Neutrophil (primary cell): Measurements from ENCODE around the gene KCNC1.

Experiments
- H3K27ac ChIP-seq: fragments of 200-600 bp; sonication (generic); 2 replicates; pipeline ENCODE4 v1.5.1; 2016; ENCODE audit warnings: mild to moderate bottlenecking, moderate library complexity
- H3K27me3 ChIP-seq: fragments of 200-600 bp; sonication (generic); 2 replicates; pipeline ENCODE4 v1.6.0; 2016; ENCODE audit warnings: mild to moderate bottlenecking
- H3K36me3 ChIP-seq: fragments of 200-600 bp; sonication (generic); 2 replicates; pipeline ENCODE4 v1.5.1; 2017
- H3K4me1 ChIP-seq, 2 experiments: fragments of 200-600 bp in 1 of 2; sonication (generic) in 1 of 2; 1 replicate in 1 of 2; 2 replicates in 1 of 2; pipeline versions ENCODE4 v1.5.1 to v1.6.1; 2013 to 2016; ENCODE audit warnings: low read depth in 1 of 2, low read length in 1 of 2, mild to moderate bottlenecking in 1 of 2, moderate library complexity in 1 of 2; ENCODE audit not compliant: control insufficient read depth in 1 of 2, insufficient read depth in 1 of 2
- H3K4me3 ChIP-seq, 2 experiments: fragments of 200-600 bp in 1 of 2; sonication (generic) in 1 of 2; 1 replicate in 1 of 2; 2 replicates in 1 of 2; pipeline ENCODE4 v1.5.1; 2013 to 2016; ENCODE audit warnings: low read depth in 1 of 2, low read length in 1 of 2, mild to moderate bottlenecking in 1 of 2, moderate library complexity in 1 of 2
- H3K9me3 ChIP-seq: fragments of 200-600 bp; sonication (generic); 2 replicates; pipeline ENCODE4 v1.5.1; 2016
- TF ChIP-seq, protein P1 (sequence below): fragments of 200-600 bp; sonication (generic); IDR thresholded peaks from 2 replicates; pipeline ENCODE4 v1.5.1; 2016; ENCODE audit warnings: antibody characterized with exemption

The KCNC1 gene

DNA sequence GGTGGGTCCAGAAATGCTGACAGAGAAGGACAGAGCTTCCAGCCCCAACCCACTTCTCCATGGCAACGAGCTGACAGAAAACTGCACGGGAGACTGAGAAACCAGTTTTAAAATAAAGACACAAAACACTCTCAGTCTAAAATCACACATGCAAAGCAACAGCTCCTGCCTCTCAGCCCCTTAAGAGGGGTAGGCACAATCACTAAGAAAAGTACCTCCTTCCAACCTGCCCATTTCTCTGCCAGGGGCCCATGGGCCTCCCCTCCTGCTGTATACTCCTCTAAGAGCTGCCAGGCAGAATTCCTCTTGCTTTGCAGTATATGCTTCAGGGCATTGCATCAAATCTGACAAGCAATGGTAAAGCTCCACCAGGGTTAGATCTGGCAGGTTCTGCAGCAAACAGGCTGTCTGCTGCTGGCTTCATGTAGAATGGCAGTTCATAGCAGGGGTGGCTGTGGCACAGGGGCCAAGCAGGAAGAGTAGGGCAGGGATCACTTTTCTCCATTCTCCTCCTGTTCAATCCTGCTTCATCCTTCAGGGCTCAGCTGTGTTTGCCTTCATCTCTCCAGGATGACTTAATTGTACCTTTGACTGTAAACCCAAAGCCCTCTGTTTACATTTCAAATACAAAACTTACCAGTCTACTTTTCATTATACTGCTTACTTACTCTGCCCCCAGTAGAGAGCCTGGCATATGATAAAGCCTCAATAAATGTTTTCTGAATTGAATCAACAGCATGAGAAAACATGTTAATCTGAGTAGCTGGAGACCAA is 77.7 kb downstream of the KCNC1 start:
- no peak overlapping the region for H3K4me3 ChIP-seq
- no peak overlapping the region for H3K27ac ChIP-seq
- H3K9me3 ChIP-seq = no peaks in the 10 kb centered on the region
- no peaks in the 10 kb centered on the region for H3K27me3 ChIP-seq
- TF ChIP-seq, protein P1, sequence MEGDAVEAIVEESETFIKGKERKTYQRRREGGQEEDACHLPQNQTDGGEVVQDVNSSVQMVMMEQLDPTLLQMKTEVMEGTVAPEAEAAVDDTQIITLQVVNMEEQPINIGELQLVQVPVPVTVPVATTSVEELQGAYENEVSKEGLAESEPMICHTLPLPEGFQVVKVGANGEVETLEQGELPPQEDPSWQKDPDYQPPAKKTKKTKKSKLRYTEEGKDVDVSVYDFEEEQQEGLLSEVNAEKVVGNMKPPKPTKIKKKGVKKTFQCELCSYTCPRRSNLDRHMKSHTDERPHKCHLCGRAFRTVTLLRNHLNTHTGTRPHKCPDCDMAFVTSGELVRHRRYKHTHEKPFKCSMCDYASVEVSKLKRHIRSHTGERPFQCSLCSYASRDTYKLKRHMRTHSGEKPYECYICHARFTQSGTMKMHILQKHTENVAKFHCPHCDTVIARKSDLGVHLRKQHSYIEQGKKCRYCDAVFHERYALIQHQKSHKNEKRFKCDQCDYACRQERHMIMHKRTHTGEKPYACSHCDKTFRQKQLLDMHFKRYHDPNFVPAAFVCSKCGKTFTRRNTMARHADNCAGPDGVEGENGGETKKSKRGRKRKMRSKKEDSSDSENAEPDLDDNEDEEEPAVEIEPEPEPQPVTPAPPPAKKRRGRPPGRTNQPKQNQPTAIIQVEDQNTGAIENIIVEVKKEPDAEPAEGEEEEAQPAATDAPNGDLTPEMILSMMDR = no peak
- H3K4me1 ChIP-seq = no peaks in the 10 kb centered on the region
- H3K36me3 ChIP-seq = no peaks in the 10 kb centered on the region

DNA sequence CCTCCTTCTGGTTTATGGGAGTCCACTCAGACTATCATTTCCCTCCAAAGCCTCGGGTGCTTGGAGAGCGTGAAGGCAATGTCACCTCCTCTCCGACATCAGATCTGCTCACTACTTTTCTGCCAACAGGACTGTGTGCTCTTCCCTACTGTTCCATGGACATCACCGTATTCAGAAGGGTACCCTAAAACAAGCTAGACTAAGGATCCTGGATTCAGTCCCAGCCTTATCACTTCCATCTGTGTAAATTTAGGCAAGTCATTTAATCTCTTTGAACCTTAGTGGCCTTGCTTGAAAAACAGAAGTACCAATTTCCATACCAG is 78.2 kb downstream of the KCNC1 start:
- H3K4me3 ChIP-seq = no peak overlapping the region
- no peaks in the 10 kb centered on the region for H3K9me3 ChIP-seq
- no peak overlapping the region for H3K27ac ChIP-seq
- H3K36me3 ChIP-seq = no peaks in the 10 kb centered on the region
- TF ChIP-seq, protein P1 = no peak
- no peaks in the 10 kb centered on the region for H3K27me3 ChIP-seq
- no peaks in the 10 kb centered on the region for H3K4me1 ChIP-seq

DNA sequence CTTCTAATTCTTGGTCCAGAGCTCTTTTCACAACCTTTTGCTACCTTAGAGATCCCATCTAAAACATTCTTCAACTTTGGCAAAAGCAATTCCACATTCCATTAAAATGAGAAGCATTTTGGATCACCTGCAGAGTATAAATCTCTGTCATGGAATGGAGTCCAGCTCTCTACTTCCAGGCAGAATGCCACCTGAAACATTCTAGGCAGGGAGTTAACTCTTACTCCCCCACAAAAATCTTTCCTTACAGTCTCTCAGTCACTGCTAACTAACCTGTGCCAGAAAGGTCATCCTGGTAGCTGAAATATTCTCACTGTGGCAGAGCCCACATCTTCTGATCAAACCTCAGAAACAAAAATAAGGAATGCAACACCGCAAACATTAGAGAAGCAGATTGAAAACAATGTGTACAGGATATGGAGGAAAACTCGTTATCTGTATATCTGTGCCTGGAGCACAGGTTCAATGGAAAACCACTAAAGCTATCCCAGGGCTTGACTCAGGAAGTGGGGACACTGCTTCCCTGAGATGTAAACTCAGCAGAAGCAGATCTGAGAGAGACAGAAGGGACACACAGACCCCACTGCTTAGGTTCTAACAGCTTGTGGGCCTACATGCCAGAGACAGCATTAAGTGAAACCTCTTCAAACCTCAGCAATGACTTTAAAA is 78.9 kb downstream of the KCNC1 start:
- Histone ChIP-seq H3K27ac (no peak overlapping the region), H3K27me3 (no peaks in the 10 kb centered on the region), H3K4me1 (no peaks in the 10 kb centered on the region), H3K36me3 (no peaks in the 10 kb centered on the region), H3K4me3 (no peak overlapping the region), H3K9me3 (no peaks in the 10 kb centered on the region)
- TF ChIP-seq, protein P1 = no peak

DNA sequence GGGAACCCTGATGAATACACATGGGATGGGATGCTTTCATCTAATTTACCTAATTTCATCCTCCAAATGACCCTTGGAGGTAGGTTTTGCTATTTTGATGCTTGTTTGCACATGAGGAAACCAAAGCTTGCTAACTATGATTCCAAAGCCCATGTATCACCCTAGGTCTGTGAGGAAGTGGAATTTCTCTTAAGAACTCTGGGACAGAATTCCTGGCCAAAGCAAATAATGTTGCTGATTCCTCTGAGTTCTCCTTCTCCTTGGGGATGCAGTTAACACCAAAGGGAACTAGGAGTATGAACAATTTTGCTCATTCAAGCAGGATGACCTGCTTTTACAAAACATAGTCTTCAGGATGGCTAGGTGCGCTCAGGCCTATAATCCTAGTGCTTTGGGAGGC is 80.0 kb downstream of the KCNC1 start:
- Histone ChIP-seq H3K36me3 (no peaks in the 10 kb centered on the region), H3K4me1 (no peaks in the 10 kb centered on the region), H3K9me3 (no peaks in the 10 kb centered on the region), H3K27ac (no peak overlapping the region), H3K4me3 (no peak overlapping the region), H3K27me3 (no peaks in the 10 kb centered on the region)
- TF ChIP-seq, protein P1 = no peak

DNA sequence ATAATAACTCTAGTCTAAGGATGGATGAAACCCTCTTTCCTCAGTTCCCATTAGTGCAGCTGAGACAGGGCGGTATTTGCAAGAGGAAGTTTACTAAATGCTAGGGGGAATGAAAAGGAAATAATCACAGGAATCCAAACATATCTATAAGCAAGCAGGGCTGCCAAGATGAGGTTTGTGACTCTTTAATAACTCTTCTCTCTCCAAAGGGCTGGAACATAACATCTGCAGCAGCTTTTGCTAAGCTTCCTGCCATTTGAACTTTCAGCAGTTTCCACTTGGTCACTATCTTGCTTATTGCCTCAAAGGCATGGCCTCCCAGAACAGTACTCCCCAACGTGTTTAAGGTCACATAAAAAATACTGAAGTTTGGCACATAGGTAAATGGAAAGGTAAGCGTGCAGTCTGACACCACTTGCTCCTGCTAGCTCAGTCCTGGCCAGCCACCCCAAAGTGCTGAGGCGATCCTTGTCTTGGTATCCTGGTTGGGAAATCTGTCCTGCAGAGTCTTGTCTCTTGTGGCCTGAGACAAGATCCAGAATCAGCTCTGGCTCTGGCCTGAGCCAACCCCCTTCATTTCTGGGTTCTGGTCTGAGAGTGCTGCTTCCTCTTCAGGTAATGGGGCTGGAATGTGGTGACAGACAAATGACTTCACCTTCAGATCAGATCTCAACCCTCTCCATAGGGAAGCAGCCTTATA is 81.8 kb downstream of the KCNC1 start:
- Histone ChIP-seq H3K27ac (no peak overlapping the region), H3K4me3 (no peak overlapping the region), H3K27me3 (no peaks in the 10 kb centered on the region), H3K9me3 (no peaks in the 10 kb centered on the region), H3K4me1 (peaks cover 2 to 5% of the 10 kb centered on the region in 2 experiments), H3K36me3 (no peaks in the 10 kb centered on the region)
- TF ChIP-seq, protein P1 = no peak
